Endothelial cell of umbilical vein (primary cell): ENCODE measurements around the gene RAMACL. TPM values are rescaled to one million over a fixed set of nuclear protein-coding genes. Genes with fewer than 3 reads are reported as not detected.

Experiments used
- BruUV-seq: library from RNA; stranded (reverse); fragments of 400-500 nt; replicated peaks from 2 replicates; lab custom pipeline; 2021; lab: Mats Ljungman, UMichigan
- CTCF ChIA-PET: fragments of 300-600, 350-600 bp; sonication (Branson Sonifier 250); formaldehyde crosslinking; loops from one replicate; lab custom pipeline; 2021; ENCODE audit warnings: antibody characterized with exemption, inconsistent platforms; lab: Charles Lee
- POLR2A ChIA-PET: fragments of 300-600, 350-600 bp; sonication (Branson Sonifier 250); formaldehyde crosslinking; loops from one replicate; lab custom pipeline; 2021; ENCODE audit warnings: antibody characterized with exemption, inconsistent platforms; lab: Charles Lee
- DNase-seq: peaks from one replicate; pipeline ENCODE4 v3.0.0-alpha.2; 2011; ENCODE audit warnings: low read depth, low spot score
- FAIRE-seq: peaks from 2 replicates; lab custom pipeline; 2011; peaks lifted over from hg19 to GRCh38; lab: Jason Lieb, UNC
- H2AFZ ChIP-seq: 2 replicates; pipeline ENCODE4 v1.6.0; 2012; ENCODE audit warnings: low read depth, low read length, control low read depth, inconsistent platforms
- H3K27ac ChIP-seq: 2 replicates; pipeline ENCODE4 v1.5.1; 2011; ENCODE audit warnings: low read depth, mild to moderate bottlenecking, control low read depth, low read length, moderate library complexity; ENCODE audit not compliant: insufficient read depth
- H3K27me3 ChIP-seq, 2 experiments: 2 replicates each; pipeline versions ENCODE4 v1.6.0 to v1.6.1; 2011; ENCODE audit warnings: low read length in 2 of 2, mixed read lengths in 1 of 2; ENCODE audit not compliant: control insufficient read depth in 2 of 2, insufficient read depth in 2 of 2
- H3K36me3 ChIP-seq, 2 experiments: 2 replicates in 1 of 2; 3 replicates in 1 of 2; pipeline ENCODE4 v1.5.1; 2011; ENCODE audit warnings: low read length in 2 of 2, mild to moderate bottlenecking in 1 of 2, moderate library complexity in 1 of 2; ENCODE audit not compliant: control insufficient read depth in 2 of 2, insufficient read depth in 2 of 2; ENCODE audit errors: extremely low read depth in 1 of 2
- H3K4me1 ChIP-seq: 3 replicates; pipeline ENCODE4 v1.5.1; 2011; ENCODE audit warnings: mild to moderate bottlenecking, low read length; ENCODE audit not compliant: control insufficient read depth, insufficient read depth; ENCODE audit errors: extremely low read depth
- H3K4me2 ChIP-seq: 2 replicates; pipeline ENCODE4 v1.6.1; 2011; ENCODE audit warnings: low read length, control low read depth, mixed read lengths; ENCODE audit not compliant: insufficient read depth
- H3K4me3 ChIP-seq, 3 experiments: fragments of 200-600 bp in 1 of 3; sonication (generic), shearing (Covaris generic) in 1 of 3; replicated peaks in 1 of 3; 2 replicates each; pipeline ENCODE4 v1.5.1; 2011 to 2016; ENCODE audit warnings: control low read depth in 3 of 3, low read length in 3 of 3, mild to moderate bottlenecking in 2 of 3, inconsistent platforms in 1 of 3, low read depth in 1 of 3, moderate library complexity in 1 of 3; ENCODE audit not compliant: insufficient read depth in 1 of 3
- H3K79me2 ChIP-seq: 2 replicates; pipeline ENCODE4 v1.6.0; 2012; ENCODE audit warnings: low read length, inconsistent platforms; ENCODE audit not compliant: control insufficient read depth, insufficient read depth
- H3K9ac ChIP-seq: replicated peaks from 2 replicates; pipeline ENCODE3; 2011; ENCODE audit warnings: low read length, control low read depth; ENCODE audit not compliant: insufficient read depth; ENCODE audit errors: extremely low read depth
- H3K9me1 ChIP-seq: replicated peaks from 3 replicates; pipeline ENCODE4 v1.6.0; 2011; ENCODE audit warnings: mild to moderate bottlenecking, low read length; ENCODE audit not compliant: control insufficient read depth, insufficient read depth; ENCODE audit errors: extremely low read depth
- H3K9me3 ChIP-seq: replicated peaks from 2 replicates; pipeline ENCODE4 v1.5.1; 2012; ENCODE audit warnings: low read length, inconsistent platforms; ENCODE audit not compliant: control insufficient read depth, insufficient read depth
- H4K20me1 ChIP-seq: replicated peaks from 2 replicates; pipeline ENCODE3; 2011; ENCODE audit warnings: mild to moderate bottlenecking, low read length; ENCODE audit not compliant: control insufficient read depth, insufficient read depth; ENCODE audit errors: extremely low read depth
- CTCF ChIP-seq, 2 donors: IDR thresholded peaks; 1 replicate in 1 of 2; 2 replicates in 1 of 2; pipeline ENCODE4 v1.5.1; 2011; ENCODE audit warnings: low read length in 2 of 2, mild to moderate bottlenecking in 2 of 2, moderate library complexity in 2 of 2, control low read depth in 1 of 2, inconsistent platforms in 1 of 2, low read depth in 1 of 2; ENCODE audit not compliant: insufficient read depth in 1 of 2; ENCODE audit errors: extremely low read depth in 1 of 2
- EZH2 ChIP-seq: IDR thresholded peaks from 2 replicates; pipeline ENCODE4 v1.6.1; 2012; ENCODE audit warnings: borderline replicate concordance, low read depth, mild to moderate bottlenecking, moderate library complexity, low read length, inconsistent platforms; ENCODE audit not compliant: severe bottlenecking
- FOS ChIP-seq: IDR thresholded peaks from 2 replicates; pipeline ENCODE4 v1.6.1; 2011; ENCODE audit warnings: mild to moderate bottlenecking, low read length, moderate library complexity, borderline replicate concordance; ENCODE audit not compliant: insufficient read depth
- GATA2 ChIP-seq: IDR thresholded peaks from 2 replicates; pipeline ENCODE4 v1.7.0; 2011; ENCODE audit warnings: low read depth, mild to moderate bottlenecking, moderate library complexity, mixed read lengths, low read length; ENCODE audit not compliant: insufficient read length, insufficient read depth
- JUN ChIP-seq: IDR thresholded peaks from 2 replicates; pipeline ENCODE4 v1.6.1; 2011; ENCODE audit warnings: borderline replicate concordance, low read depth; ENCODE audit not compliant: insufficient read length, insufficient read depth
- MAX ChIP-seq: IDR thresholded peaks from 2 replicates; pipeline ENCODE4 v1.6.1; 2011; ENCODE audit not compliant: insufficient read depth, insufficient read length
- MYC ChIP-seq: IDR thresholded peaks from one replicate; pipeline ENCODE4 v1.6.1; 2011; ENCODE audit warnings: mild to moderate bottlenecking, low read depth, low read length
- POLR2A ChIP-seq: IDR thresholded peaks from 2 replicates; pipeline ENCODE4 v1.6.1; 2012; ENCODE audit warnings: low read depth, mild to moderate bottlenecking, control low read depth, low read length
- POLR2AphosphoS5 ChIP-seq: IDR thresholded peaks from 2 replicates; pipeline ENCODE4 v1.6.1; 2012; ENCODE audit warnings: low read depth, mild to moderate bottlenecking, control low read depth, low read length, moderate library complexity; ENCODE audit not compliant: insufficient read depth
- dilution Hi-C: fragments of 300-500 bp; cut with MboI; formaldehyde crosslinking; loops from one replicate; pipeline ENCODE4 v1.15.0; 2019; ENCODE audit warnings: low sequenced_read_pairs; ENCODE audit not compliant: extremely low pct_ligation_motif_present
- intact Hi-C: fragments of 100-400 bp; cut with micrococcal nuclease; formaldehyde crosslinking; loops from one replicate; pipeline ENCODE4 v1.10.0; 2022
- polyA plus RNA-seq, 4 experiments: library from polyadenylated mRNA; depleted of rRNA in 3 of 4; stranded (reverse) in 3 of 4; unstranded in 1 of 4; fragments of >200 nt; gene quantifications; 2 replicates each; pipeline versions ENCODE4 v1.2.1 to v1.2.3, GENCODE V29; 2011 to 2012; ENCODE audit warnings: missing spikeins in 1 of 4
- total RNA-seq: library from RNA; stranded (reverse); gene quantifications from 2 replicates; pipeline ENCODE4 v1.2.3, GENCODE V29; 2021

Gene RAMACL
- total and polyA plus RNA-seq, 2 donors (not counting 3 experiments of a cell fraction or from before 2014, with no cell fraction given) = 0.17 to 5.3 TPM

GRCh38 chr6:166604911-166605310 is 18.4 kb upstream of the RAMACL start:
- no TSS peak for BruUV-seq
- ChIA-PET POLR2A (no interaction called here), CTCF (no interaction called here)
- Histone ChIP-seq H3K79me2 (peaks cover 18% of the 10 kb centered on the region), H4K20me1 (no peaks in the 10 kb centered on the region), H3K27ac (no peak overlapping the region), H3K9me1 (no peaks in the 10 kb centered on the region), H3K9ac (no peak overlapping the region), H3K36me3 (peaks cover 0 to 2% of the 10 kb centered on the region in 2 experiments), H3K27me3 (no peaks in the 10 kb centered on the region), H3K4me2 (no peak overlapping the region), H3K4me1 (peaks cover 21% of the 10 kb centered on the region), H2AFZ (no peak overlapping the region), H3K9me3 (no peaks in the 10 kb centered on the region), H3K4me3 (no peak overlapping the region)
- FAIRE-seq (no peak), DNase-seq (no peak)
- TF ChIP-seq POLR2AphosphoS5 (no peak), CTCF (IDR thresholded peaks at IDR 0.05; ENCODE audit: extremely low read depth in 1 of 2, insufficient read depth in 1 of 2, low read depth in 1 of 2, low read length in 2 of 2) (no peak), JUN (no peak), POLR2A (no peak), FOS (no peak), MYC (no peak), GATA2 (no peak), EZH2 (no peak), MAX (no peak)
- intact Hi-C loops = no loop called here
- dilution Hi-C loops = no loop called here
